GM12875 (cell line): ENCODE measurements around the gene CDK10.
A peak's percentile ranks its signal among the peaks of the same experiment; 100 is the strongest.

ENCODE experiments used
- H3K4me3 ChIP-seq: one replicate; pipeline ENCODE4 v1.5.1; 2011; ENCODE audit warnings: low read depth, low read length, control low read depth
- CTCF ChIP-seq: IDR thresholded peaks from 2 replicates; pipeline ENCODE4 v1.5.1; 2011; ENCODE audit warnings: low read depth, mild to moderate bottlenecking, control low read depth, inconsistent platforms, low read length, moderate library complexity, borderline replicate concordance; ENCODE audit not compliant: insufficient read depth

Gene CDK10

GRCh38 chr16:89716916-89717687 lies 30.6 kb downstream of the CDK10 start:
- no peak overlapping the region for H3K4me3 ChIP-seq
- no peak for TF ChIP-seq CTCF

GRCh38 chr16:89717688-89718505 lies 31.4 kb downstream of the CDK10 start:
- H3K4me3 ChIP-seq, result no peak overlapping the region
- TF ChIP-seq CTCF, result no peak

- H3K4me3 ChIP-seq, result peak overlapping the region; percentile 79
- TF ChIP-seq CTCF, result no peak
Observed at GRCh38 chr16:89720551-89720812, 34.0 kb downstream of the CDK10 start.

- no peak for TF ChIP-seq CTCF
Observed at GRCh38 chr16:89720813-89721545, 34.5 kb downstream of the CDK10 start, which contains the start of the genes VPS9D1 and ZNF276. Gene VPS9D1, minus strand, starts transcription at chr16:89720898. Its CDS starts 37 bp downstream, at chr16:89720861. Gene ZNF276, plus strand, starts transcription at chr16:89721537. Its CDS starts 104 bp downstream, at chr16:89721641.

GRCh38 chr16:89721546-89722391 lies 35.3 kb downstream of the CDK10 start:
- no peak for TF ChIP-seq CTCF
- peak overlapping the region; percentile 79 for H3K4me3 ChIP-seq

More at GRCh38 chr16:89720813-89721545, 34.5 kb downstream of the CDK10 start, which contains the start of the genes VPS9D1 and ZNF276:
- H3K4me3 ChIP-seq, result peak within 1 kb of the TSS; percentile 79
